ENCODE data around the gene SPX. TPM values are rescaled to one million over a fixed set of nuclear protein-coding genes. Genes with fewer than 3 reads are reported as not detected.

SPX gene
- total and polyA plus RNA-seq, 2 of the 8 experiments (the other 6 are each of a cell fraction or from before 2014, with no cell fraction given), result 1.2 to 1.3 TPM

GRCh38 chr12:21476949-21477348 is 49.1 kb upstream of the SPX start:
- FAIRE-seq, result no peak
- Histone ChIP-seq H3K9ac (replicated peaks in 1 of 4; ENCODE audit: extremely low read depth in 1 of 4, low read depth in 3 of 4, low read length in 3 of 4) (no peak overlapping the region), H2AFZ (ENCODE audit: low read length) (no peak overlapping the region), H3K18ac (ENCODE audit: extremely low read depth, low read length) (no peak overlapping the region), H4K8ac (ENCODE audit: extremely low read depth, insufficient read depth, low read length) (no peak overlapping the region), H2BK120ac (replicated peaks; ENCODE audit: low read depth, low read length) (no peak overlapping the region), H3K14ac (ENCODE audit: insufficient read length) (no peak overlapping the region), H3K27ac (ENCODE audit: low read depth, low read length) (no peak overlapping the region), H2AK5ac (ENCODE audit: low read depth, low read length) (no peak overlapping the region), H2BK12ac (ENCODE audit: low read depth, low read length) (no peak overlapping the region), H3K4me2 (ENCODE audit: insufficient read depth in 1 of 2, low read depth in 2 of 2, low read length in 2 of 2) (no peak overlapping the region), H3K79me2 (ENCODE audit: control insufficient read depth in 1 of 2, insufficient read depth in 2 of 2, low read length in 2 of 2) (no peaks in the 10 kb centered on the region), H3K36me3 (ENCODE audit: control insufficient read depth in 2 of 4, insufficient read depth in 4 of 4, low read length in 3 of 4) (peaks cover 0 to 48% (median 21%) of the 10 kb centered on the region in 4 experiments; a peak in 6 of 8 replicates), H3K4me1 (replicated peaks in 1 of 4; ENCODE audit: control insufficient read depth in 3 of 4, insufficient read depth in 4 of 4, low read length in 3 of 4) (no peaks in the 10 kb centered on the region), H4K5ac (ENCODE audit: insufficient read length, low read depth, low read length) (no peak overlapping the region), H2BK5ac (ENCODE audit: low read depth, low read length) (no peak overlapping the region), H2BK15ac (ENCODE audit: low read length) (no peak overlapping the region), H3K27me3 (replicated peaks in 1 of 4; ENCODE audit: control insufficient read depth in 3 of 4, extremely low read depth in 1 of 4, insufficient read depth in 3 of 4, low read length in 3 of 4) (no peaks in the 10 kb centered on the region), H3K9me3 (ENCODE audit: insufficient read depth in 2 of 2, low read depth in 1 of 2, low read length in 1 of 2) (no peaks in the 10 kb centered on the region), H4K91ac (replicated peaks; ENCODE audit: insufficient read length, low read length) (no peak overlapping the region), H3K79me1 (ENCODE audit: low read depth, low read length) (no peaks in the 10 kb centered on the region), H3K23me2 (ENCODE audit: low read depth, low read length) (no peaks in the 10 kb centered on the region), H3K4ac (replicated peaks; ENCODE audit: insufficient read length, low read depth, low read length) (no peak overlapping the region), H3K56ac (replicated peaks; ENCODE audit: insufficient read length, low read depth, low read length) (no peak overlapping the region), H2BK20ac (ENCODE audit: low read length) (no peak overlapping the region), H3K23ac (ENCODE audit: insufficient read length) (no peak overlapping the region), H4K20me1 (replicated peaks in 1 of 2; ENCODE audit: control insufficient read depth in 1 of 2, insufficient read depth in 2 of 2, low read length in 2 of 2) (peaks cover 0 to 2% of the 10 kb centered on the region in 2 experiments), H3K4me3 (ENCODE audit: extremely low read depth in 1 of 4, insufficient read depth in 2 of 4, low read depth in 3 of 4, low read length in 4 of 4) (no peak overlapping the region)
- ChIA-PET POLR2A (ENCODE audit: partially characterized antibody) (no interaction called here), CTCF (ENCODE audit: partially characterized antibody) (no interaction called here)
- no peak for DNase-seq (ENCODE audit: low read depth in 1 of 2, low spot score in 2 of 2)
- 92% methylated on average over 3 of the region's 3 CpGs; no CpG with 5 or more reads in 1 of the 2 experiments for WGBS, 2 experiments (ENCODE audit: extremely low coverage in 1 of 2, insufficient coverage in 1 of 2, insufficient read length in 1 of 2, insufficient replicate concordance in 2 of 2, low coverage in 1 of 2, low lambda C conversion rate in 2 of 2, missing lambda C conversion rate in 1 of 2)
- no peak for TF ChIP-seq NRF1 (IDR thresholded peaks at IDR 0.05; ENCODE audit: low read depth, low read length)
- no peak for TF ChIP-seq SRF (IDR thresholded peaks at IDR 0.05; ENCODE audit: low read depth, low read length)
- no peak for TF ChIP-seq GABPA (IDR thresholded peaks at IDR 0.05; ENCODE audit: borderline replicate concordance, insufficient read depth, low read length)
- no peak for TF ChIP-seq YY1 (IDR thresholded peaks at IDR 0.05; ENCODE audit: low read depth, low read length)
- TF ChIP-seq CHD1 (IDR thresholded peaks at IDR 0.05; ENCODE audit: low read depth, low read length), result no peak
- TF ChIP-seq USF2 (IDR thresholded peaks at IDR 0.05; ENCODE audit: low read length), result no peak
- TF ChIP-seq E2F6 (IDR thresholded peaks at IDR 0.05), result no peak
- no peak for TF ChIP-seq CBX5 (IDR thresholded peaks at IDR 0.05; ENCODE audit: low read depth, low read length)
- TF ChIP-seq SUZ12 (IDR thresholded peaks at IDR 0.05; ENCODE audit: low read length), result no peak
- TF ChIP-seq GTF2F1 (IDR thresholded peaks at IDR 0.05; ENCODE audit: borderline replicate concordance, low read depth, low read length), result no peak
- TF ChIP-seq CTBP2 (IDR thresholded peaks at IDR 0.05; ENCODE audit: borderline replicate concordance, insufficient read depth, insufficient read length, low read length), result no peak
- no peak for TF ChIP-seq CBX8 (IDR thresholded peaks at IDR 0.05; ENCODE audit: borderline replicate concordance, low read depth, low read length)
- TF ChIP-seq KDM1A (IDR thresholded peaks at IDR 0.05; ENCODE audit: borderline replicate concordance, low read length), result no peak

Measured in H1 (cell line).